ENCODE measurements around the gene RALGPS1. TPM values are rescaled to one million over a fixed set of nuclear protein-coding genes. Genes with fewer than 3 reads are reported as not detected.
A peak's percentile ranks its signal among the peaks of the same experiment; 100 is the strongest.

RALGPS1 gene
- total and polyA plus RNA-seq, 7 donors, result 6.6 to 18.6 (median 11.4) TPM

DNA sequence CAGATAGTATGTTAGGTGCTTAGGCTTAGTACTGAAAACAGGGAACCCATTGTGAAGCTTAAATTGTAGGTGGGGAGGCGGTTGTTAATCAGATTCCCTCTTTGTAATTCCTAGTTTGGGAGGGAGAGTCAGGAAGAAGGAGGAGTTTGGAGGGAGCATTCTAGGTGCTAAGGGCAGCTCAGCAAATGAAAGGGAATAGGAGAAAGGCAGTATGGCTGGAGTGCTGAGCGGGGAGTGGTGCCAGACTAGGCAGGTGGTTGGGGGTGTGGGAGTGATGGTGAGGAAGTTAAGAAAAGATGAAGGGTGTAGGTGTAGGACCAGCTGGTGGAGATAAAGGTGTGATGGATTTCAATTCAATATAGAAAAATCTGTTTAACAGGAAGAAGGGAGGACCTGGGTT lies 338.9 kb downstream of the RALGPS1 start:
- WGBS, 2 donors, result 89 to 94% methylated on average over 2 of the region's 2 CpGs

DNA sequence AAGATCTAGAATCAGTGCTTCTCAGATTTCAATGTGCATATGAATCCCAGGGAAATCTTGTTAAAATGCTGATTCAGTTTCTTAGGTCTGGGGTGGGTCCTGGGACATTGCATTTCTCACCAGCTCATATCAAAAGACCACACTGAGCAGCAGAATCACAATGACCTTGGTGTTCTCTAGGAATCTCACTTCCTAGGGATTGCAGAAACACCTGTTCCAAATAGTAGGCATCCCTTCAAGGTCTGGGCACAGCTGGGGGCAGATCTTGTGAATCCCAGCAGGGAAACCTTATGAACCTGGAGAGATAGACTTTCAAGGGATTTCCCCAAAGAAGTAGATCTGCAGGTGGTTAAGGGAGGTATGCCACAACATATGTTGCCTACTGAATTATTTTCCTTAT lies 341.1 kb downstream of the RALGPS1 start:
- Histone ChIP-seq H3K4me1 (peaks cover 0 to 4% (median 0%) of the 10 kb centered on the region in 4 donors), H3K4me3 (no peak overlapping the region), H3K9me3 (no peaks in the 10 kb centered on the region), H3K36me3 (no peaks in the 10 kb centered on the region), H3K27me3 (no peaks in the 10 kb centered on the region), H3K27ac (no peak overlapping the region)
- DNase-seq, result no peak
- TF ChIP-seq POLR2A (IDR thresholded peaks at IDR 0.05) (no peak), EP300 (IDR thresholded peaks at IDR 0.05) (no peak), POLR2AphosphoS5 (IDR thresholded peaks at IDR 0.05) (no peak)
- TF ChIP-seq, protein P1, sequence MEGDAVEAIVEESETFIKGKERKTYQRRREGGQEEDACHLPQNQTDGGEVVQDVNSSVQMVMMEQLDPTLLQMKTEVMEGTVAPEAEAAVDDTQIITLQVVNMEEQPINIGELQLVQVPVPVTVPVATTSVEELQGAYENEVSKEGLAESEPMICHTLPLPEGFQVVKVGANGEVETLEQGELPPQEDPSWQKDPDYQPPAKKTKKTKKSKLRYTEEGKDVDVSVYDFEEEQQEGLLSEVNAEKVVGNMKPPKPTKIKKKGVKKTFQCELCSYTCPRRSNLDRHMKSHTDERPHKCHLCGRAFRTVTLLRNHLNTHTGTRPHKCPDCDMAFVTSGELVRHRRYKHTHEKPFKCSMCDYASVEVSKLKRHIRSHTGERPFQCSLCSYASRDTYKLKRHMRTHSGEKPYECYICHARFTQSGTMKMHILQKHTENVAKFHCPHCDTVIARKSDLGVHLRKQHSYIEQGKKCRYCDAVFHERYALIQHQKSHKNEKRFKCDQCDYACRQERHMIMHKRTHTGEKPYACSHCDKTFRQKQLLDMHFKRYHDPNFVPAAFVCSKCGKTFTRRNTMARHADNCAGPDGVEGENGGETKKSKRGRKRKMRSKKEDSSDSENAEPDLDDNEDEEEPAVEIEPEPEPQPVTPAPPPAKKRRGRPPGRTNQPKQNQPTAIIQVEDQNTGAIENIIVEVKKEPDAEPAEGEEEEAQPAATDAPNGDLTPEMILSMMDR (IDR thresholded peaks at IDR 0.05), result no peak
- intact Hi-C loops (cut with DNase I), result no loop called here

More for the DNA sequence above, 338.9 kb downstream of the RALGPS1 start:
- no peaks in the 10 kb centered on the region for H3K9me3 ChIP-seq
- no peak overlapping the region for H3K4me3 ChIP-seq
- no peaks in the 10 kb centered on the region for H3K4me1 ChIP-seq
- no peak overlapping the region for H3K27ac ChIP-seq
- intact Hi-C loops (cut with DNase I), result no loop called here
- no peaks in the 10 kb centered on the region for H3K27me3 ChIP-seq
- no peaks in the 10 kb centered on the region for H3K36me3 ChIP-seq
- no peak for DNase-seq
- no peak for TF ChIP-seq POLR2A (IDR thresholded peaks at IDR 0.05)
- no peak for TF ChIP-seq EP300 (IDR thresholded peaks at IDR 0.05)
- no peak for TF ChIP-seq POLR2AphosphoS5 (IDR thresholded peaks at IDR 0.05)
- TF ChIP-seq, protein P1 (IDR thresholded peaks at IDR 0.05), result no peak

DNA sequence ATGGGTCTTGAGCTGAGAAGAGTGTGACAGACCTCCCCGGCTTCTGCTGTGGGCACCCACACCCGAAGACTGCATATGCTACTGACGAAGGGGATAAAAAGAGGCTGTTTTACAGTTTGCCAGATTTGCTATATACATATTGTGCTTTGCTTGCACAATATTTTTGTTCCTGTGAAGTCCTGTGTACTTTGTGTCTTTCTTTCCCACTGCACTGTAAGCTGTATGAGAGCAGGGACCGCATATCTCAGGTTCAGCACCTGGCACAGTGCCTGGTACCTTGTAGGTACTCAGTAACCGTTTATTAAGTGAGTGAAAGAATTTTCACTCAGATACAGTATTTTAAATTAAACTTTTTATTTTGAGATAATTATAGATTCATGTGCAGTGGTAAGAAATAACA lies 341.7 kb downstream of the RALGPS1 start:
- 88% methylated on average over 5 of the region's 5 CpGs for WGBS, 2 donors
- Histone ChIP-seq H3K9me3 (no peaks in the 10 kb centered on the region), H3K27me3 (no peaks in the 10 kb centered on the region), H3K4me1 (peaks cover 0 to 4% (median 0%) of the 10 kb centered on the region in 4 donors), H3K4me3 (no peak overlapping the region), H3K27ac (no peak overlapping the region), H3K36me3 (no peaks in the 10 kb centered on the region)
- TF ChIP-seq, protein P1 (IDR thresholded peaks at IDR 0.05), result no peak
- TF ChIP-seq POLR2AphosphoS5 (IDR thresholded peaks at IDR 0.05), result no peak
- TF ChIP-seq POLR2A (IDR thresholded peaks at IDR 0.05), result no peak
- TF ChIP-seq EP300 (IDR thresholded peaks at IDR 0.05), result no peak
- DNase-seq, result no peak
- intact Hi-C loops (cut with DNase I), result no loop called here

DNA sequence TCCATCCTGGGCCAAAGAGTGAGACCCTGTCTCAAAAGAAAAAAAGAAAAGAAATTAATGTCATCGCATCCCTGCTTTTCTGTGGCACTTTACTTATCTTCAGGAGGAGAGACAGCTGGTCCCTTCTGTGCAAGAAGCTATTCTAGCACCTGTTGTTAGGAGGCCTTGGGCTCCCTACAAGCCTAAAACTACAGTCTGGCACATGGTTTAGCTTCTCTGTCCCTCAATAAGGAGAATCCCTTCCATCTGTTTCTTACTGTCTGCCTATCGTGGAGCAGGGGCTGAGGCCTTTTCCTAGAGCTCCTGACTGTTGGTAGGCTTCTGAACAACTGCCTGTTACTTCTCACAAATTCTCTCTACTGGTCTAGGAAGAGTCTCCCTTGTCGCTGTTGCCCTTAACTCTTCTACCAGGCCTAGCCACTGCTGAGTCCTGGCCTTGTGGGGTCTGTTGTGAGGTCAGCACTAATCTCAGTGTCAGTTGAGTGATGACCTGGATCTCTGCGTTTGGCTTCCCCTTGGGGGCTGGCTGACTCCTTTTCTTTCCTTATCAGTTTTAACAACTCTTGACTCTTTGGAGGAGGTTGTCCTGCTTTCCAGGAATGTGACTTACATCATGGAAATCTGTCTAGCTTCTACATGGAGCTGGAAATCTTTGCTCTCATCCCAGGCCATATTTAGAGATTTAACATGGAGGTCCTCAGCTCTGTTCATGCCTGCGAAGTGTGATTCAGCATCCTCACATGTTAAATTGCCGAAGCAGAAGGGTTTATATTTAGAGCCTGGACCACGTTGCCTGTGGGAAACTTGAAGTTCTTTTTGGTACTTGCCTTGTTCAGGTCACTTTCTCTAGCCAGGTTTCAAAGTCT lies 344.3 kb downstream of the RALGPS1 start:
- Histone ChIP-seq H3K4me3 (no peak overlapping the region), H3K9me3 (no peaks in the 10 kb centered on the region), H3K27me3 (no peaks in the 10 kb centered on the region), H3K4me1 (peaks cover 0 to 21% (median 16%) of the 10 kb centered on the region in 4 donors), H3K27ac (peak overlapping the region in 3 of 4 donors; percentile 16 to 53 (median 18)), H3K36me3 (no peaks in the 10 kb centered on the region)
- 90 to 94% methylated on average over 7 of the region's 7 CpGs for whole genome bisulfite sequencing, 2 donors
- DNase-seq, result no peak
- TF ChIP-seq POLR2AphosphoS5 (IDR thresholded peaks at IDR 0.05) (peak in 1 of 4 donors; percentile 11), EP300 (IDR thresholded peaks at IDR 0.05) (no peak)
- intact Hi-C loops (cut with DNase I), result no loop called here

DNA sequence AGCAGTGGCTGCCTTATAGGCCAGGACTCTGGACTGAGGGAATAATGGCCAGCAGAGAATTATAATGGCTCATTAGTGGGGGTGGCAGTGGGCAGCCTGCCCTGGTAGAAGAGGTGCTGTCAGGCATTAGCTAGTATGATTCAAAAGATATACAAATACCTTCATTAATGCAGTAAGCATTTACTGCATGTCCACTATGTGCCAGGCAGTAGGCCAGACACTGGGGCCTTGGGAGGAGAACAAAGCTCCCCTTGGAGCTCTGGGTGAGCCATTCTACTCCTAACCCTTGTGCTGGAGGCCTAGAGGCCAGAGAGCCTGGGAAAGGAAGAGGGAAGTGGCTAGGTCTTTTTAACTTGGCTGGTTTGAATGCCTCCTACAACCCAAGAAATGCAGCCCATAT lies 348.0 kb downstream of the RALGPS1 start:
- Histone ChIP-seq H3K27ac (peak overlapping the region in 1 of 4 donors; percentile 15), H3K36me3 (no peaks in the 10 kb centered on the region), H3K9me3 (no peaks in the 10 kb centered on the region), H3K27me3 (no peaks in the 10 kb centered on the region), H3K4me3 (no peak overlapping the region), H3K4me1 (peaks cover 0 to 33% (median 28%) of the 10 kb centered on the region in 4 donors)
- TF ChIP-seq POLR2AphosphoS5 (IDR thresholded peaks at IDR 0.05) (no peak), POLR2A (IDR thresholded peaks at IDR 0.05) (no peak), EP300 (IDR thresholded peaks at IDR 0.05) (no peak)
- TF ChIP-seq, protein P1 (IDR thresholded peaks at IDR 0.05), result no peak
- DNase-seq, result no peak
- intact Hi-C loops (cut with DNase I), result no loop called here

Measured in sigmoid colon (tissue), 7 donors.